SU-DHL-6 (cell line): ENCODE data around the gene ETV6.

Experiments used
- CTCF ChIP-seq: fragments of 200-600 bp; sonication (generic); IDR thresholded peaks from one replicate; pipeline ENCODE4 v1.5.1; 2017; ENCODE audit warnings: antibody characterized with exemption, mild to moderate bottlenecking, low read length, moderate library complexity; ENCODE audit not compliant: insufficient read depth, poor library complexity, severe bottlenecking
- EZH2phosphoT487 ChIP-seq: fragments of 200-600 bp; sonication (generic), shearing (Covaris generic); conservative IDR thresholded peaks from 2 replicates; pipeline ENCODE4 v1.6.1; 2018; ENCODE audit warnings: mild to moderate bottlenecking, antibody characterized with exemption, low read length, moderate library complexity, mixed read lengths

GRCh38 chr12:11722578-11723138 lies 73.2 kb downstream of the ETV6 start:
- no peak for TF ChIP-seq CTCF
- TF ChIP-seq EZH2phosphoT487 = no peak
